Vagina (tissue), 2 donors: ENCODE measurements around the gene GZF1. TPM values are rescaled to one million over a fixed set of nuclear protein-coding genes. Genes with fewer than 3 reads are reported as not detected.

Experiments
- DNase-seq, 2 donors: peaks; one replicate each; pipeline ENCODE4 v3.0.0-alpha.2; 2017; ENCODE audit errors: extremely low spot score in 2 of 2
- H3K27ac ChIP-seq: fragments of 200-600 bp; sonication (generic); one replicate; pipeline ENCODE4 v1.5.1; 2019
- H3K27me3 ChIP-seq: fragments of 200-600 bp; sonication (generic); one replicate; pipeline ENCODE4 v1.5.1; 2019
- H3K36me3 ChIP-seq, 2 donors: fragments of 200-600 bp; sonication (generic); one replicate each; pipeline ENCODE4 v1.5.1; 2017 to 2019
- H3K4me1 ChIP-seq: fragments of 200-600 bp; sonication (generic); one replicate; pipeline ENCODE4 v1.5.1; 2019
- H3K4me3 ChIP-seq, 2 donors: fragments of 200-600 bp; sonication (generic); 1 replicate in 1 of 2; 2 replicates in 1 of 2; pipeline ENCODE4 v1.5.1; 2016 to 2019
- H3K9me3 ChIP-seq: fragments of 200-600 bp; sonication (generic); one replicate; pipeline ENCODE4 v1.5.1; 2019
- POLR2A ChIP-seq, 2 donors: fragments of 450-650 bp; IDR thresholded peaks; one replicate each; pipeline ENCODE4 v1.6.1; 2017; ENCODE audit warnings: antibody characterized with exemption in 2 of 2, mild to moderate bottlenecking in 2 of 2, moderate library complexity in 2 of 2
- POLR2AphosphoS5 ChIP-seq, 2 donors: sonication (generic); formaldehyde crosslinking; IDR thresholded peaks; one replicate each; pipeline ENCODE4 v1.9.0; 2017; ENCODE audit warnings: antibody characterized with exemption in 2 of 2, mild to moderate bottlenecking in 2 of 2, low read depth in 1 of 2; ENCODE audit not compliant: insufficient read depth in 1 of 2
- intact Hi-C: fragments of 100-400 bp; cut with DNase I; formaldehyde crosslinking; loops from one replicate; pipeline ENCODE4 v1.15.1; 2023
- total RNA-seq: library from RNA; depleted of rRNA; stranded (reverse); fragments of >200 nt; gene quantifications from one replicate; pipeline ENCODE4 v1.2.3, GENCODE V29; 2016
- TF ChIP-seq, protein P1 (sequence below), 3 experiments: fragments of 450-650 bp in 2 of 3; fragments of 200-600 bp in 1 of 3; sonication (generic) in 1 of 3; IDR thresholded peaks; one replicate each; pipeline ENCODE4 v1.5.1; 2017 to 2019; ENCODE audit warnings: antibody characterized with exemption in 3 of 3, mild to moderate bottlenecking in 2 of 3, moderate library complexity in 2 of 3

The GZF1 gene
- total RNA-seq, 1 donor from 2014 or later, result 20.9 TPM

DNA sequence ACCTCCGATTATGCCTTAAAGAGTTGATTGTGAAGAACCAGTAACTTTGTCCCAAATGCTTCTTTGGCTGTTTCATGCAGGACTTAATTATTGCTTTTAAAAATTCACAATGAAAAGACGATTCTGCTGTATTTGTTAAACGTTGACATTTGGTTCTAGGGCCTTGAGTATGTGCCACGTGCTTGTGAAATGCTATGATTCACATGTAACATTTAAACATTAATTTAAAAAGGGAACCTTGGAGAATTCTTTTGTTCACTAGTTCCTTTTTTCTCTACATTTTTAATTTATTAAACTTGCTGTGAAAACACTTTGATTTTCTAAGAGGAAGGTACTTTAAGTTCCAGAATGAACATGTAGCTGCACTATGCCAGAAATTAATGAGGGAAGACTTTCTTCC is 9.5 kb downstream of the GZF1 start:
- H3K9me3 ChIP-seq, result no peaks in the 10 kb centered on the region
- H3K4me3 ChIP-seq, result no peak overlapping the region
- no peak for DNase-seq
- intact Hi-C loops, result no loop called here
- H3K27me3 ChIP-seq, result no peaks in the 10 kb centered on the region
- TF ChIP-seq, protein P1, sequence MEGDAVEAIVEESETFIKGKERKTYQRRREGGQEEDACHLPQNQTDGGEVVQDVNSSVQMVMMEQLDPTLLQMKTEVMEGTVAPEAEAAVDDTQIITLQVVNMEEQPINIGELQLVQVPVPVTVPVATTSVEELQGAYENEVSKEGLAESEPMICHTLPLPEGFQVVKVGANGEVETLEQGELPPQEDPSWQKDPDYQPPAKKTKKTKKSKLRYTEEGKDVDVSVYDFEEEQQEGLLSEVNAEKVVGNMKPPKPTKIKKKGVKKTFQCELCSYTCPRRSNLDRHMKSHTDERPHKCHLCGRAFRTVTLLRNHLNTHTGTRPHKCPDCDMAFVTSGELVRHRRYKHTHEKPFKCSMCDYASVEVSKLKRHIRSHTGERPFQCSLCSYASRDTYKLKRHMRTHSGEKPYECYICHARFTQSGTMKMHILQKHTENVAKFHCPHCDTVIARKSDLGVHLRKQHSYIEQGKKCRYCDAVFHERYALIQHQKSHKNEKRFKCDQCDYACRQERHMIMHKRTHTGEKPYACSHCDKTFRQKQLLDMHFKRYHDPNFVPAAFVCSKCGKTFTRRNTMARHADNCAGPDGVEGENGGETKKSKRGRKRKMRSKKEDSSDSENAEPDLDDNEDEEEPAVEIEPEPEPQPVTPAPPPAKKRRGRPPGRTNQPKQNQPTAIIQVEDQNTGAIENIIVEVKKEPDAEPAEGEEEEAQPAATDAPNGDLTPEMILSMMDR (IDR thresholded peaks at IDR 0.05), result no peak
- TF ChIP-seq POLR2AphosphoS5 (IDR thresholded peaks at IDR 0.05; ENCODE audit: insufficient read depth in 1 of 2, low read depth in 1 of 2) (no peak), POLR2A (IDR thresholded peaks at IDR 0.05) (no peak)
- peaks cover 12% of the 10 kb centered on the region for H3K4me1 ChIP-seq
- H3K27ac ChIP-seq, result no peak overlapping the region
- H3K36me3 ChIP-seq, result peaks cover 0 to 44% of the 10 kb centered on the region in 2 donors

DNA sequence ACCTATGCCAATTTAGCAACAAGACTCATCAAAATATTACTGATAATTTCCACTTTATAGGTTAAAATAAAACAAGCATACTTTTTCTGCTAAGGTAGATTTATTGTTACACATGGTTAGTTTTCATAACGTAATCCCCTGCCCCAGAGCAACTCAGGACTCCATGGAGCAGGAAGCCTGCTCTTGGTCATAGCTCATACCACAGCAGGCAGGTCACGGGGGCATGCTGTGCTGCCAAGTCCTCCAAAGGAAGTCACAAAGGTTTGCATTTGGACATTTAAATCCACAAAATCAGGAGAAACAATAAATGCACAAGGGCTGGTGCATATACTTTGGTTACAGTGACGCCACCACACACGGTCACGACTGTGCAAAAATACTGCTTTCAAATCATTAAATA is 12.5 kb downstream of the GZF1 start:
- no peak for DNase-seq
- TF ChIP-seq POLR2A (IDR thresholded peaks at IDR 0.05), result no peak
- TF ChIP-seq, protein P1 (IDR thresholded peaks at IDR 0.05), result no peak
- no peak for TF ChIP-seq POLR2AphosphoS5 (IDR thresholded peaks at IDR 0.05; ENCODE audit: insufficient read depth in 1 of 2, low read depth in 1 of 2)
- H3K4me1 ChIP-seq, result no peaks in the 10 kb centered on the region
- H3K36me3 ChIP-seq, result peaks cover 0 to 50% of the 10 kb centered on the region in 2 donors
- no peak overlapping the region for H3K4me3 ChIP-seq
- H3K9me3 ChIP-seq, result no peaks in the 10 kb centered on the region
- intact Hi-C loops, result no loop called here
- no peaks in the 10 kb centered on the region for H3K27me3 ChIP-seq
- H3K27ac ChIP-seq, result no peak overlapping the region

DNA sequence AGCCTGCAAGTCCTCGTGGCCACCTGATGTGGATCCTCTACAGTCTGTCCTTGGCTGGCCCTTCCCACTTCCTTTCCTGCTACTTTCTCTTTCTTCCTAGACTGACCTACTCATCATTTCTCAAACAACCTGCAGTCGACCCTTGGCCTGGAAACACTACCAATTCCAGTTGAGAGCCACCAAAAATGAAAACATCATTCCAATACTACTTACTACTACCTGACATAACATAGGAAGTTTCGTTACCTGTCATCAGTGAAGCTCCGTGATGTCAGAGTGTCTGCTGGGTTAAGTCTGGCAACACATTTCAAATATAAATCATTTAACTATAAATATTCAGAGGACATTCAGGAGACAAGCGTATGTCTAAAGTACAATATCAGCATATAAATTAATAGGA is 13.8 kb downstream of the GZF1 start:
- DNase-seq, result no peak
- intact Hi-C loops, result no loop called here
- Histone ChIP-seq H3K9me3 (no peaks in the 10 kb centered on the region), H3K4me1 (no peaks in the 10 kb centered on the region), H3K36me3 (peaks cover 0 to 48% of the 10 kb centered on the region in 2 donors), H3K27me3 (no peaks in the 10 kb centered on the region), H3K4me3 (no peak overlapping the region), H3K27ac (no peak overlapping the region)
- TF ChIP-seq, protein P1 (IDR thresholded peaks at IDR 0.05), result no peak
- no peak for TF ChIP-seq POLR2A (IDR thresholded peaks at IDR 0.05)

DNA sequence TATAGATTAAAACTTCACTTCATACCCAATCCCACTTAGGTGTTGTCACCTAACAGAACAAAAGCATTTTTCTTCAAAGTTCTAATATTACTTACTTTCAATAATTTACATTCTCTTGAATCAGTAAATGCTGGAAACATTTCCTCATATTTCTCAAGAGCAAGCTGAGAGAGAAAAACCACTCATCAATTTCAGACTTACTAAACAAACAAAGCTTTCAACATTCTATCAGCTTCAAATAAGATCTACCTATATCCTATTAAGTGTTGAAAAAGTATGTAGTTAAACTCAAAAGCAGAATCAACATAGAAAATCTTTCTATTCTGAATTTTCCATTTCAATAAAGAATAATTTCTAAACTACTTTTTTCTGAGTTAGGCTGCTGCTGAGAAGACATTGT is 17.8 kb downstream of the GZF1 start:
- no peak for DNase-seq
- Histone ChIP-seq H3K27me3 (no peaks in the 10 kb centered on the region), H3K36me3 (peaks cover 0 to 36% of the 10 kb centered on the region in 2 donors), H3K27ac (no peak overlapping the region), H3K9me3 (no peaks in the 10 kb centered on the region), H3K4me3 (no peak overlapping the region), H3K4me1 (no peaks in the 10 kb centered on the region)
- TF ChIP-seq POLR2A (IDR thresholded peaks at IDR 0.05) (no peak), POLR2AphosphoS5 (IDR thresholded peaks at IDR 0.05; ENCODE audit: insufficient read depth in 1 of 2, low read depth in 1 of 2) (no peak)
- TF ChIP-seq, protein P1 (IDR thresholded peaks at IDR 0.05), result no peak
- intact Hi-C loops, result no loop called here

DNA sequence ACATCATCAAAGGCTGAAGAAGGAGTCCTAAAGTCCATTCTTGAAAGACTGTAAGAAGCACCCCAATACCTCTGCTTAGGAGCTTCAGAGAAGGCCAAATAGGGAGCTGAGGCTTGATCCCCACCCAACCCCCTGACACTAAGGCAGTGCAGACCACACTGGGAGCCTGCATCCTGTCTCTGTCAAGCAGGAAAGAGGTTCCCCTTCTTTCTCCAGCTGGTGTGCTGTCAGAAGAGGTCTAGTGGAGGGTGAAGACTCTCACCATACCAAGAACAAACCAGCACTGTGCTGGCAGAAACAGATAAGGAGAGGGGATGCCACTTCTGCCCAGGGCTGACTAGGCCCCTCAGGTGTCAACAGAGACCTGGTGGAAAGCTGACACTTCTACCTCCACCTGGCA is 19.9 kb downstream of the GZF1 start:
- no peak overlapping the region for H3K4me3 ChIP-seq
- DNase-seq, result no peak
- H3K36me3 ChIP-seq, result peaks cover 0 to 30% of the 10 kb centered on the region in 2 donors
- no peaks in the 10 kb centered on the region for H3K9me3 ChIP-seq
- no peaks in the 10 kb centered on the region for H3K4me1 ChIP-seq
- intact Hi-C loops, result no loop called here
- H3K27me3 ChIP-seq, result no peaks in the 10 kb centered on the region
- H3K27ac ChIP-seq, result no peak overlapping the region
- no peak for TF ChIP-seq POLR2AphosphoS5 (IDR thresholded peaks at IDR 0.05; ENCODE audit: insufficient read depth in 1 of 2, low read depth in 1 of 2)
- TF ChIP-seq POLR2A (IDR thresholded peaks at IDR 0.05), result no peak
- TF ChIP-seq, protein P1 (IDR thresholded peaks at IDR 0.05), result no peak
